Epithelial cell of esophagus (primary cell): ENCODE measurements around the gene FAM170A.

Source experiments
- DNase-seq: peaks from one replicate; pipeline ENCODE4 v3.0.0; 2010; ENCODE audit warnings: low read depth
- H3K4me3 ChIP-seq: 2 replicates; pipeline ENCODE4 v1.5.1; 2011; ENCODE audit warnings: mild to moderate bottlenecking, low read length, control low read depth
- TF ChIP-seq, protein P1 (sequence below): IDR thresholded peaks from 2 replicates; pipeline ENCODE4 v1.5.1; 2011; ENCODE audit warnings: low read depth, mild to moderate bottlenecking, low read length, control low read depth, inconsistent platforms; ENCODE audit not compliant: insufficient read depth; ENCODE audit errors: missing control alignments

Gene FAM170A

DNA sequence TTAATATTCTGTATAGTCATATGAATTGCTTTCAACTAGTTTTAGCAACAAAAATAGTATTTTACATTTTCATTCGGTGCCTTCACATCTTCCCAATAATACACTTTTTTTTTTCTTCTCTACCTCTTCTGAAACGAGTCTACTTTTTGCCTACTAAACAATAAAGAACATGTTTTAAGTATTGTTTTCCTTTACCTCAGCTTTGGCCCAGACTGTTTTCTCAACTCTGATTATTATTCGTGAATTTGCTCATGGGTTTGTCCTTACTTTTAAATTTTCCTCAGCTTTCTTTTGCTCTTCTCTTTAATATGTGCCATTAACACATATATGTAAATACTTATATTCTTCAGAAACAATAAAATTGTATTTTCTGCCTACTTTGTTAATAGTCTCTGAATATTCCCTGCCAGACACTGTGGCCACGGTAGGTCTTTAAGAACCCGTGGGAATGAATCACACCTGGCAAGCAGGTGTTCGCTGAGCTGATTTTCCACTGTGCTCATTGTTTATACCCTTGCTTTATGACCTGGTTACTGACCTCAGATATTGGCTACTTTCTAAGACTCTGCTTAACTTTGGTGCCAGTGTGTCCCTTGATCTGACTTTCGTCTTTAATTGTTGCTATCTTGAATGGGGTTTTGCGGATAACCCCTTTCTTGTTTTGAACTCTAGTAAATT is 49.1 kb downstream of the FAM170A start:
- no peak overlapping the region for H3K4me3 ChIP-seq
- no peak for DNase-seq
- TF ChIP-seq, protein P1, sequence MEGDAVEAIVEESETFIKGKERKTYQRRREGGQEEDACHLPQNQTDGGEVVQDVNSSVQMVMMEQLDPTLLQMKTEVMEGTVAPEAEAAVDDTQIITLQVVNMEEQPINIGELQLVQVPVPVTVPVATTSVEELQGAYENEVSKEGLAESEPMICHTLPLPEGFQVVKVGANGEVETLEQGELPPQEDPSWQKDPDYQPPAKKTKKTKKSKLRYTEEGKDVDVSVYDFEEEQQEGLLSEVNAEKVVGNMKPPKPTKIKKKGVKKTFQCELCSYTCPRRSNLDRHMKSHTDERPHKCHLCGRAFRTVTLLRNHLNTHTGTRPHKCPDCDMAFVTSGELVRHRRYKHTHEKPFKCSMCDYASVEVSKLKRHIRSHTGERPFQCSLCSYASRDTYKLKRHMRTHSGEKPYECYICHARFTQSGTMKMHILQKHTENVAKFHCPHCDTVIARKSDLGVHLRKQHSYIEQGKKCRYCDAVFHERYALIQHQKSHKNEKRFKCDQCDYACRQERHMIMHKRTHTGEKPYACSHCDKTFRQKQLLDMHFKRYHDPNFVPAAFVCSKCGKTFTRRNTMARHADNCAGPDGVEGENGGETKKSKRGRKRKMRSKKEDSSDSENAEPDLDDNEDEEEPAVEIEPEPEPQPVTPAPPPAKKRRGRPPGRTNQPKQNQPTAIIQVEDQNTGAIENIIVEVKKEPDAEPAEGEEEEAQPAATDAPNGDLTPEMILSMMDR, result no peak

DNA sequence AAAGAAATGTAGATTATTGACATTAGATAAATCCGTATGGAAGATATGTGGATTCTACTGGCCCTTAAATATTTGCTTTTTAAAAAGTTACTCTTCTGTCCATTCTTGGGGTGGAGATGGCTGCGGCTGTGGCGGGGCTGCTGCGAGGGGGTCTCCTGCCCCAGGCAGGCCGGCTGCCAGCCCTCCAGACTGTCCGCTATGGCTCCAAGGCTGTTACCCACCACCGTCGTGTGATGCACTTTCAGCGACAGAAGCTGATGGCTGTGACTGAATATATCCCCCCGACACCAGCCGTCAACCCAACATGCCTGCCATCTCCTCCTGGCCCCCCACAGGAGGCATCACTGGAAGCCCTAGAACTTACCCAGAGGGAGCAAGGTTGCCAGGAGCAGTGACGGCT is 50.7 kb downstream of the FAM170A start:
- H3K4me3 ChIP-seq, result no peak overlapping the region
- DNase-seq, result no peak
- TF ChIP-seq, protein P1, result no peak

DNA sequence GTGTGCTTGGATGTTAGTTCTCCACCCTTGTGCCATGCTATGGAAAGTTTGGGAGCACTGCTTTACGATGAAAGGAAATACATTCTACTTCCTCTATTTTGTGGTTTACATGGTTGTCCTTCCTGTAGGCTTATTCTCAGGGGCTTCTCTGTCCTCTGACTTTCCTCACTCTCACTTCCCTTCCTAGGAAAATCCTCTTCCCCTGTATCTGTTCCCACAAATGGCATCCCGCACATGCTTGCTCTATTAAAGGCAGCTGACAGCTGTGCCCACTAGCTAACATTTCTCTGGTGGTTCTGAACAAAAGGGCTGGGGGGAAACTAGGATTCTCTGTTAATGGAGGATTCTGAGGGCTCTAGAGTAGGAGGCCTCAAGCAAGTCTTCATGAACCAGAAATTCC is 52.4 kb downstream of the FAM170A start:
- no peak overlapping the region for H3K4me3 ChIP-seq
- DNase-seq, result no peak
- TF ChIP-seq, protein P1, result no peak

DNA sequence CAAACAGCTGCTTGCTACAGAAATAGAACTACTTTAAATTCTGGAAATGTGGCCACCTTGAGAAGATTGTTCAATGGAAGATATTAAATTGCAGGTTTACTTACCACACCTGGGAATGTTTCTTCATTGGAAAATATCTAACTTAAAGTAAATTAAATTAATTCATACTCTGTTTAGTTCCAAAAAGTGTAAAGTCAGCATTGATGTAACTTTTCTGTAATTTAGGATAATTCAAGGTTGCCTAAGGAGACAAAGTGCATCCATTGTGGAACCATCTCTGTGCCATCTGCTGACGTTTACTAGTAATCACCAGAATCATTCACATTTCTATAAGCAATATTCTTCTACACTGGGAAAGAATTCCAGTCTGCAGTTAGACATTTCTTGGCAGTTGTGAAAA is 53.0 kb downstream of the FAM170A start:
- no peak for DNase-seq
- TF ChIP-seq, protein P1, result no peak
- H3K4me3 ChIP-seq, result no peak overlapping the region
